HCT116 (cell line): ENCODE data around the gene PRKG2.

Source experiments
- CTCF ChIP-seq, 3 experiments: fragments of 200-600 bp in 1 of 3; sonication (generic) in 1 of 3; IDR thresholded peaks in 2 of 3; conservative IDR thresholded peaks in 1 of 3; 2 replicates each; pipeline ENCODE4 v1.5.1; 2012 to 2017; ENCODE audit warnings: low read depth in 2 of 3, low read length in 2 of 3, antibody characterized with exemption in 1 of 3, borderline replicate concordance in 1 of 3, control low read depth in 1 of 3, mild to moderate bottlenecking in 1 of 3, mixed read lengths in 1 of 3, mixed run types in 1 of 3, moderate library complexity in 1 of 3; ENCODE audit not compliant: insufficient read depth in 1 of 3
- EZH2 ChIP-seq: fragments of 200-600 bp; sonication (generic); IDR thresholded peaks from 2 replicates; pipeline ENCODE4 v1.6.1; 2017; ENCODE audit warnings: antibody characterized with exemption, mixed run types
- POLR2AphosphoS5 ChIP-seq: IDR thresholded peaks from 2 replicates; pipeline ENCODE4 v1.6.1; 2011; ENCODE audit warnings: mild to moderate bottlenecking, low read depth, low read length, moderate library complexity
- REST ChIP-seq: IDR thresholded peaks from 2 replicates; pipeline ENCODE4 v1.6.1; 2012; ENCODE audit warnings: low read depth
- ZNF274 ChIP-seq: fragments of 200-500 bp; sonication (Bioruptor generic); IDR thresholded peaks from 2 replicates; pipeline ENCODE4 v1.6.1; 2014; ENCODE audit warnings: mild to moderate bottlenecking, low read depth, low read length, inconsistent platforms
- TF ChIP-seq, protein P1 (sequence below): IDR thresholded peaks from 2 replicates; pipeline ENCODE4 v1.6.1; 2011; ENCODE audit warnings: mild to moderate bottlenecking, low read length, moderate library complexity; ENCODE audit not compliant: insufficient replicate concordance; ENCODE audit errors: extremely low read depth

GRCh38 chr4:81237791-81238190, 22.8 kb upstream of the PRKG2 start:
- TF ChIP-seq CTCF (IDR thresholded peaks at IDR 0.05 in 2 of 3, conservative IDR thresholded peaks at IDR 0.05 in 1 of 3; ENCODE audit: borderline replicate concordance in 1 of 3, insufficient read depth in 1 of 3, low read depth in 2 of 3, low read length in 2 of 3), result no peak
- TF ChIP-seq, protein P1, sequence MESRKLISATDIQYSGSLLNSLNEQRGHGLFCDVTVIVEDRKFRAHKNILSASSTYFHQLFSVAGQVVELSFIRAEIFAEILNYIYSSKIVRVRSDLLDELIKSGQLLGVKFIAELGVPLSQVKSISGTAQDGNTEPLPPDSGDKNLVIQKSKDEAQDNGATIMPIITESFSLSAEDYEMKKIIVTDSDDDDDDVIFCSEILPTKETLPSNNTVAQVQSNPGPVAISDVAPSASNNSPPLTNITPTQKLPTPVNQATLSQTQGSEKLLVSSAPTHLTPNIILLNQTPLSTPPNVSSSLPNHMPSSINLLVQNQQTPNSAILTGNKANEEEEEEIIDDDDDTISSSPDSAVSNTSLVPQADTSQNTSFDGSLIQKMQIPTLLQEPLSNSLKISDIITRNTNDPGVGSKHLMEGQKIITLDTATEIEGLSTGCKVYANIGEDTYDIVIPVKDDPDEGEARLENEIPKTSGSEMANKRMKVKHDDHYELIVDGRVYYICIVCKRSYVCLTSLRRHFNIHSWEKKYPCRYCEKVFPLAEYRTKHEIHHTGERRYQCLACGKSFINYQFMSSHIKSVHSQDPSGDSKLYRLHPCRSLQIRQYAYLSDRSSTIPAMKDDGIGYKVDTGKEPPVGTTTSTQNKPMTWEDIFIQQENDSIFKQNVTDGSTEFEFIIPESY, result no peak
- TF ChIP-seq POLR2AphosphoS5, result no peak
- TF ChIP-seq ZNF274, result no peak
- TF ChIP-seq EZH2, result no peak
- TF ChIP-seq REST, result no peak
